Skeletal muscle cell (primary cell): ENCODE measurements around the gene EHBP1.

Experiments
- DNase-seq: peaks from one replicate; pipeline ENCODE4 v3.0.0-alpha.2; 2010; ENCODE audit warnings: low read depth
- H3K4me3 ChIP-seq: 2 replicates; pipeline ENCODE4 v1.5.1; 2011; ENCODE audit warnings: low read depth, mild to moderate bottlenecking, control low read depth, low read length, moderate library complexity

EHBP1 gene

DNA sequence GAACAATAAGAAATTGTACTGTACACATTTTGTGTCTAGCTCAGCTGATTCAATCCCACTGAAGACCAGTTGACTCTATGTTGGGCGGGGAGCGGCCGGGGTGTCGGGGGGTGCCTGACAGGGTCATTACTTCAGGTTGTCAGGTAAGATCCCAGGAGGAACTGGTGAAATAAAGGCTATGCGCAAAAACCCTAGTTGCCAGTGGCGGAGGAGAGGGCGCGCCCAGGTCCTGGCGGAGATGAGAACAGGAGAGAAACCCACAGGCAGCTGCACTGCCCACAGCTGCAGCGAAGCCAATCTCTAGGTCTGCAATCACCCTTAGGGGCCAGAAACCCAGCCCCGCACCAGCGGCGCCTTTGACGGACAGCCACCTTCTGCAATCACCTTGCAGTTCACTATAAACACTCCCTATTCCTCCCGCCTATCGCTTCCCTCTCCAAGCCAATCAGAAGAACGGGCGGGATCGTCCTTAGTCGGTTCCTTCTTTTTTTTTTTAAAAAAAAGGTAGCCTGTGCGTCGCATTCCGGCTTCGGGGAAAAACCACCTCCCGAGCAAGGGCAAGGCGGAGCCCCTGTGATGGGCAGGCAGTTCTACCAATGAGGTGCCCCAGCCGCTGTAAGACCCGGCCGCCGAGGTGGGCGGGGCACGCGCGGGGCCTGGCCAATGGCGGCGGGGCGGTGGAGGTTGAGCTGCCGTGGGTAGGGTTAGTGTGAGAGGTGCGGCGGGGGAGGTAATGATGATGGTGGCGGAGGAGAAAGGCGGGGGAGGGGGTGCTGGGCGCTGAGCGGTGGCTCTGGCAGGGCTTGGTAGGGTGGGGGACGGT, at the start of gene EHBP1:
Gene EHBP1 (plus strand): TSS at position 707 of the 823 bp plus-strand sequence. CDS start 1,479 bp downstream, outside the sequence.
- H3K4me3 ChIP-seq = peak within 1 kb of the TSS; percentile 78

DNA sequence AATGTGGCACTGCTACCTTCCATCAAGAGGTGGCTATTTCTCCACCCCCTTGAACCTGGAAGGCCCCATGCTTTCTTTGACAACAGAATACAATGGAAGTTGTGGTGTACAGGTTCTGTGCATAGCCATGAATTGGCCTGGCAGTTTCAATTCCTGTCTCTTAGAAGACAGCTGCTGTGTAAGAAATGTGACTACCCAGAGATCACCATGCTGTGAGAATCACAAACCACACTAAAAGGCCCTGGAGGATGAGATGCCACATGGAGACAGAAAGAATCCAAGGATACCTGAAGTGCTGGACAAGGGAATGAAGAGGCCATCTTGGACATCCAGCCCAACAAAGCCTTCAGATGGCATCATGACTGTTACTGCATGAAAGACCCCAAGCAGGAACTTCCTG, 47.7 kb upstream of the EHBP1 start:
- no peak overlapping the region for H3K4me3 ChIP-seq
- DNase-seq = no peak

More for the DNA sequence above, at the start of gene EHBP1:
- DNase-seq = peak; percentile 99

DNA sequence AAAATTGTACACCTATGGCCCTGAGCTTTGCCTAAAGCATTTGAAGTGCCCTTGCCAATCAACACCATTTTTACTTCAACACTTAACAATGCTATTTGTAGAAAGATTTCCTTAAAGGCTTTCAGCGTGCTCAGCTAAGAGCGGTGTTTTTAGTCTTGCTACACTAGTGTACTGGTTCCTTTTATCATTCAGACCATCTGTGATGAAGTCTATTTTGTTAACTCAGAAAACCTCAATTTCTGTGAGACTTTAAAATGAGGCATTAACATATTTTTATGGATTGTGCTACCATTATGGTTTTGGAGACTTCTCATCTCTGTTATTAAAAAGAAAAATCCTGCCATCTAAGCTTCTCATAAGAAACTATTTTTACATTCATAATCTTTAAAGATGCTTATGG, 46.6 kb upstream of the EHBP1 start:
- no peak overlapping the region for H3K4me3 ChIP-seq
- DNase-seq = no peak

DNA sequence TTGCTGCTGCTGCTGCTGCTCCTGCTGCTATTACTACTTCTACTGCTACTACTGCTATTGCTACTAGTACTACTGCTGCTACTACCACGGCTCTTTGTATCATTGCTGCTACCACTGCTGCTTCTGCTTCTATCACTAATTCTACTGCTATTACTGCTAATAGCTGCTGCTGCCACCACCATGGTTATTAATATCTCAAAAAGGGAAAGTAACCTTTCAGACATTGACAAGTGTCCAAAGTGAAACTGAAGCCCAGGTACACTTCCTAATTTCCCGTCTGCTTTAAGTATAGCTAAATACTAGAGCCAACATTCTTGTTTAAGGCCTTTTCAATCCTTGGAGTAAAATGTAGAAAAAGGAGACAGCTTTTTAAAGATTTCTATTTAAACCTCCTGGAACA, 45.4 kb upstream of the EHBP1 start:
- no peak overlapping the region for H3K4me3 ChIP-seq
- no peak for DNase-seq

DNA sequence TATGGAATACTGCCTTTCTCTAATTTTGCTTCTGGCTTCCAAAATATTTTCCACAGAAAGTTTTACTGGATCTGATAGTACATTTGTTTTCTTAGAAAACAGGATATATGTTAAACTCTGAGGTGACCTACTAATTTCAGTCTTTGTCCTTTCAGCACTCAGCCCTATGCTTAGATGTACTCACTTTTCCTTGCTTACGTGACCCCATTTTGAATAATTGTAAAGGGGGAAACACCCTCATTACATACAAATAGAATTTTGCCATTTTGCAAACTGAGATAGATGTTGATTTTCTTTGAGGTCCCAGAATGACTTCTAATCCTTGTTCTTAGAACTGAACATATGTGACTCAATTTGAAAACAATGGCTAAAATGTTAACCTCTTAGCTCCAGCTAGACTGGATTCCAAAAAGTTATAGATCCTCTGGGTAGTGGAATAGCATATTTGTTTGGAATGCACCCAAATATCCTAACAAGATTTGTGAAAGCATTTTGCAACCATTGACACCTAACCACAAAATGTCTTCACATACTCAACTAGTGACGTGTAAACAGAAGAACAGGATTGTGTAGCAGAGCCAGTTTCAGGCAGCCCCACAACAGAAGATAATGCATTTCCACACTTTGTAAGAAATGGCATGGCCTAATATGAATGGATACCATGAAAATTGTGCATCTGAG, 44.8 kb upstream of the EHBP1 start:
- H3K4me3 ChIP-seq = no peak overlapping the region
- DNase-seq = peak; percentile 97

DNA sequence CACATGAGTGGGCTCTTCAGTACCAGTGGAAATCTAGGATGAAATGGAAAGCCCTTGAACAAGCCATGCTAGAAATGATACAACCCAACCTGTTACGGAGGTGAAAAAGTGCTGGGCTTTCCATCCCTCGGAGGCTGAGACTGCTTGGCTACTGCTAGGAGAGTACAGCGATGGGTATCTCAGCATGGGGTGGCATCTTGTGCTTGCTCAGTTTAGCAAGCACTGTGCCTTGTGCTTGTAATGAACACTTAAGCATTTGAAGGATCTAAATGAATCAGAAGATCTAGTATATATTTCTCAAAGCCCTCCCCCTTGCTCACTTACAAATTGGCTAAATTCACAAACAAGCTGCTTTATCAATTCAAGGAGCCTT, 44.3 kb upstream of the EHBP1 start:
- no peak overlapping the region for H3K4me3 ChIP-seq
- DNase-seq = no peak

DNA sequence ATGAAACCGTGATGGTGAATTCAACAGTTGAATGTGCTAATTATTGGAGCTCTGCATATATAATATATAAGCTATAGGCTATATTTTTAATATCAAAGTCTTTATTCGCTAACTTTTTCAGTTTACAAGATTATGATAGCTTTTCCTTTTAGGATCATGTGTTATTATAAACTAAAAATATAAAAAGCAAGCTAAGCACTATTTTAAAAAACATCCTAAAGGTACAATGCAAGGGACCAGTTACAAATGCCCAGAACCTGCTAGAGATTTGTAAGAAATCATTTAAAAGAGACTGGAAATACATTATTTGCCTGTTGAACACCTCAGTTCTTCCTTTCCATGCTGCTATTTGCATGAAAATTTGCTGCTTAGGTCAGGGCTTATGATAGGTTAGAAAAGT, 43.4 kb upstream of the EHBP1 start:
- H3K4me3 ChIP-seq = no peak overlapping the region
- DNase-seq = no peak

DNA sequence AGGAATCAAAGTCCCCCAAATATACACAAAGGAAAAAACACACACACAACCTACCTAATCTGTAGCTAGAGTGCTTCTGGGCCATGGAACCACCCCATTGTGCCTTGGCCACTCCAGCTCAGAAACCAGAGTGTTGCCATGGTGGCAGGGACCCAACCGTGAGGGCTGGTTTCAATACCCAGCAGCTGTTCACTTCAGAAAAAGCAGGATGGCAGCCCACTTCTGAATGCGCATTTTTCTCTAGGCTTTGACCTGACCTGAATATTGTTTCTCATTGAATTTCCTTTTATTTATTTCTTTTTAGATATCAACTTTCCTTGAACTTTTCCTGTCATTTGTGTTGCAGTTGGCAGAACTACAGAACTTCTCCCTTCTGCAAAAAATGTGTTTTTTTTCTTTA, 43.0 kb upstream of the EHBP1 start:
- DNase-seq = no peak
- no peak overlapping the region for H3K4me3 ChIP-seq

DNA sequence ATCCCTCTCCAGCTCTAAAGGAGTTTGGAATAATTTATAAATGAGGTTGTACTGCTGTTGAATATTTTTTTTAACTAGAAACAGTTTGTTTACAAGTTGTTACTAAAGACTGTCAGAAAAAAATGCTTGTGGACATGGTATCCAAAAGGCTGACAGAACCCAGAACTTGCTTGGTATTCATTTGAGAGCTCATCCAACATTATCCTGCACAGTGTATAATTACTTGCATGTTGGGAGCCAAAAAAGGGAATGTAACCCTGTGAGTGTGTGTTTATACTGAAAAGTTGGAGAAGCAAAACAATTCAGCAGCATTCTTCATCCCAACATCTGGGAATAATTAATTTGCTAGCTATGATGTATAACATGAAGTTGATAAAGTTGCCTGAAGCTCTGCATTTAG, 42.1 kb upstream of the EHBP1 start:
- DNase-seq = peak; percentile 86
- no peak overlapping the region for H3K4me3 ChIP-seq

DNA sequence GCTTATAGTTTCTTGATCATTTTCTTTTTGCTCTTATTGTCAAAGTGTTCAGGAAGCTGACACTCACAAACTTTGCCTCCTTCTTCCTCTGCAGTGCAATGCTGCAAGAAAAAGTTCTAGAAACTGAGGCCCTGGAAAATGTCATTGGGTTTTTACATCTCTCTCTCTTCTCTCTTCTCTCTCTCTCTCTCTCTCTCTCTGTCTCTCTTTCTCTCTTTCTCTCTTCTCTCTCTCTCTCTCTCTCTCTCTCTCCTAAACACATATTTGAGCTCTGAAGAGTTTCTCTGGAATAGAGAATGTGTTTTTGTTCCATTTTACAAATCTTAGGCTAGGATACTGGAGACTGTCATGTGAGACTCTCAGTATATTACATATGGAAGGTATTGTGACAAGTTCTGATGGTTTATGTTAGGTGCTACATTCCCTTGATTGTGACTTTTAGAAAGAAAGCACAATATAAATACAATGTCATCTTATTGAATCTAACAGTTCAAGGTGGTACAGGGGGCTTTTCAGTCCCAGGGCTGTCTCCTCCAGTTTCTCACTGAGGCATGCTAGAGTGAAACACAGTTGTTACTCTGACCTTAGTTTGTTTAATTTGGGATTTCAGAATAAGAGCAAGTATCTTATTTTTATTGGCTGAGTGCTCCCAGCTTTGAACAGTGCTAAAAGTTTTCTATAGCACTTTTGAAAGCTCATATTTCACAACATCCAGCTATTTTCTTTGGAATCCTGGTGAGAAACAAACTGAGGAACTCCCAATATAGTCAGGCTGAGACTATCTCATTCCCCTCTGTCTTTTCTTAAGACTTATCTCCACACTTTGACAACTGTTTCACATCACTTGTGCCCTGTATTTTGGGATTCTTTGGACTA, 41.4 kb upstream of the EHBP1 start:
- peak; percentile 62 for DNase-seq
- no peak overlapping the region for H3K4me3 ChIP-seq

DNA sequence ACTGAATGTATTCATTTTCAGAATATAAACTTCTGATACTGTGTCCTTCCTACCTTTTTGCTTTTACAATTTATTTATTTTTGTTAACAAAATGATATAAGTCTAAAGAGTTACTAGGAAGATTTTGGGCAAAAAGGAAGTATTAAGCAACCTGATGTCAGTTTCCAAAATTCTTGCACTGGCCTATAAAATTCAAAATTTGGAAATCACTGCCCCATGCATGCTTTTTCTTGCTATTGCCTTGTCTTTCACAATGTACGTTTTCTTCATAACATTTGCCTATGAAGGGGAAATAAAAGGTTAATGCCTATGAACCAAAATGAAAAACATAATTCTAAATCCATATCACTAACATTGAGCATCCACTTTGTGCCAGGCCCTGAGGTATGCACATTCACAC, 40.1 kb upstream of the EHBP1 start:
- DNase-seq = no peak
- no peak overlapping the region for H3K4me3 ChIP-seq

DNA sequence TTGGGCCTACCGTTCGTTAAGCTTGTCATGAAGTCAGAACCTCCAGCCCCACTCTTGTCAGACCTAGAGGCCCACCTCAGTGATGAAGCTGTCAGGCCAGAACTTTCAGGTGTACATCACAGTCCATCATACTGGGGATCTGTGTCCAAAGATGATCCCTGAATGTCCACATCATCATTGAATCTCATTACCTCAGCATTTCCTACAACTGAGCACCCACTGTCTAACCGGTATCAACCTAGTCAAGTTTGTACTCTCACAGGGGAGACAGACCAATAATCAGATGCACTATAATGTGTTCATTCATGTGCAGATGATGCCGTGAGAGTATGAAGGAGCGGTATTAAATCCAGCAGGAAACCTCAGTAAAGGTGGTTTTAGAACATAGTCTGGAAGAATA, 36.3 kb upstream of the EHBP1 start:
- DNase-seq = no peak
- no peak overlapping the region for H3K4me3 ChIP-seq

DNA sequence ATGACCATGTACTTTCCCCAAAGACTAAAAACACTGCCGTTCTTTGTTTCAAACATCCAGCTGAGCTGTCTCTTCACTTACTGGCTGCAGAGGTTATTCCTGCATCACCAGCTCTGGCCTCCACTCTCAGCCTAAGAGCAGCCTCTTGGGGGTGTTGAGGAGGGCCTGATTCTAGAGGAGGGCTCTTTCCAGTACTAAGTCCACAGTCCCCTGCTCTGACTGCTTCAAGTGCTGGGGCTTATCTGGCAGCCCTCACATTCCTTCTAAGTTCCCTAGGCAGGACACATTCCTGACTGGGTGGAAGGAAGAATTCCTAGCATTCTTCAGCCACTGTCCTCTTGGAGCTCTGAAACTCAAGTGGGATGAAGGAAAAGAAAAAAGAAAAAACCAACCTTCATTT, 32.9 kb upstream of the EHBP1 start:
- H3K4me3 ChIP-seq = no peak overlapping the region
- no peak for DNase-seq

DNA sequence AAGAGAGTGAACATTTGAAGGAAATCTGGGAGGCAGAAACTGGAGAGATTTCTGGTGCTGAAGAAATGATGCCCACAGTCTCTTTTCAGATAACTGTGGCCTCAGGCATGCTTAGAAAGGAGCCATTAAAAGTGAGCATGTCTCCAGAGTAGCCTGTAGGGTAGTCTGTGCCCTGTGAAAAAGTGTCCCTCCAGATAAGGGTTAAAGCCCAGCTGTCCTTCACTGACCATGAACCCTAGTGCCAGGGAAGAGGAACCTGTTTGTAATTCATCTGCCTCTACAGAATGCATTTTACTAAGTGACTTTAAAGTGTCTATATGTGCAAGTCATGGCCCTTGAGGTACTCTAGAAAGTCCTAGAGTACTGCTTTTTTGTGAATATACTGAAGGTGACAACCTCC, 30.5 kb upstream of the EHBP1 start:
- no peak overlapping the region for H3K4me3 ChIP-seq
- DNase-seq = no peak

DNA sequence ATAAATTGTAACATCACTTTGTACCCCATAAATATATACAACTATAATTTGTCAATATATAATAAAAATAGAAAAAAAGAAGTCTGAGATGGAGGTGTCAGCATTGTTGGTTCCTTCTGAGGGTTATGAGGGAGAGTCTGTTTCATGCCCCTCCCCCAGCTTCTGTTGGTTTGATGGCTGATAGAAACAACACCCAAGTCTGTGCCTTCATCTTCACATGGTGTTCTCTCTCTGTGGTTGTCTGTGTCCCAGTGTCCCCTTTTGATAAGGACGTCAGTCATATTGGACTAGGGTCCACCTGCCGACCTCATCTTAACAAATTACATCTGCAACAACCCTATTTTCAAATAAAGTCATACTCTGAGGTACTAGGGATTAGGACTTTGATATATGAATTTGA, 20.3 kb upstream of the EHBP1 start:
- no peak for DNase-seq
- H3K4me3 ChIP-seq = no peak overlapping the region

DNA sequence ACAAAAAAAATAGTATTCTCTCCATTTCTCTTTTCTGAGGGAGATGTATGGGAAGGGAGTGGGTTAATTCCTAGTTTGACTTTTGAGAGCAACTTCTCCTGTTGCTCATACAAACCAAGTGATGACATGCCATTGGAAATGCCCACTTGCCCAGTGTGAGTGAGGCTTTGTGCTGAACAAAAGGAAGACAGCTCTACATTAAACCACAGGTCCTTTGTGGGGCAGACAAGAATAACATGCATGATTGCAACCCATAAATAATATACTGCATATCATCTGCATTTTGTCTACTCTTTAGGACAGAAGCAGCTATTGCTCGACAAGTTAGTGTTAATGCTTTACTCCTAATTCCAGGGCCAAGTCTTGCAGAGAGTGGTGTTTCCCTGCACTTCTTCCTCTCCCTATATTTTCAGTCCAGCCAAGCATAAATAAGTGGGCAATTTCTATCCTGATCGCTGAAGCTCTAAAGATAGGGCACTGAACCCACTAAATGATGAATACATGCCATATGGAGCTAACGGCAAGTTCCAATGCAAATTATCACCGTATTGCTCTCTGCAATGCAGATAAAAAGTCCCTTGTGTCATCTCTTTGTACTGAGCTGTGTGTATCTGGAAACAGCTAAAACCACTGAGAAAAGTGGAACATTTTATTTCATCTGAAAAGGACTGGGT, 19.4 kb upstream of the EHBP1 start:
- DNase-seq = no peak
- H3K4me3 ChIP-seq = no peak overlapping the region

DNA sequence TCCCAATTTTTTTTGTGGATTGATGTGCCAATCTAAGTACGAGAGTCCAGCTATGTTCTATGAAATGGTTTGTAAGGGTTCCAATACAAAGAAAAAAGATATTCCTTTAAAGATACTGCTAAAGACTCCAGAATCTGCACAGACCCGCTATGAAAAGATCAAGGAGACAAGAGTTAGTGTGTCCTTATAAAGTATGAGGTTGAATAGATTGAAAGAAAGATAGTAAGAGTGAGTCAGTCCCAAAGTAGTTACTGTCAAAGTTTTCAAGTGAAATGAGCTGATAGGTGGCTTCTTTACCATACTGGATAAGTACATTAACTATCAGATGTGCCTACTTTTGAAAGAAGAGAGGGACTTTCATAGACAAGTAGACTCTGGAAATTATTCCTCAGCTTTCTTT, 17.9 kb upstream of the EHBP1 start:
- H3K4me3 ChIP-seq = no peak overlapping the region
- no peak for DNase-seq

DNA sequence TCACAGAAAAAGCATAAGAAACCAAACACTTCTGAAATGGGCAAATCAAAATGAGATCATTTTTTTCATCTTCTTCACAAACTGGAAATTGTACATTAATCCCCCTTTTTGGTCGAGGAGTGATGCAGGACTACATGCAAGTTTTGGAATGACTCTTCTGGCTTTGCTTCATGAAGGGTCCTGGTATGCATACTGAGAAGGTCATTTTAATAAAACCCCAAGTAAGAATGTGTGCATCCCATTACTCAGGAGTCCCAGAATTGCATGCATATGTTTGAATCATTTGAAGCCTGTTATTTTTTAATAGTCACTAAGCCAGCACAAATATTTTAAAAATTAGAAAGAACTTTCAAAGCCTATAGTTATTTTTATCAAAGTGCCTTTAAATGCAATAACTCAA, 16.7 kb upstream of the EHBP1 start:
- no peak overlapping the region for H3K4me3 ChIP-seq
- DNase-seq = no peak

DNA sequence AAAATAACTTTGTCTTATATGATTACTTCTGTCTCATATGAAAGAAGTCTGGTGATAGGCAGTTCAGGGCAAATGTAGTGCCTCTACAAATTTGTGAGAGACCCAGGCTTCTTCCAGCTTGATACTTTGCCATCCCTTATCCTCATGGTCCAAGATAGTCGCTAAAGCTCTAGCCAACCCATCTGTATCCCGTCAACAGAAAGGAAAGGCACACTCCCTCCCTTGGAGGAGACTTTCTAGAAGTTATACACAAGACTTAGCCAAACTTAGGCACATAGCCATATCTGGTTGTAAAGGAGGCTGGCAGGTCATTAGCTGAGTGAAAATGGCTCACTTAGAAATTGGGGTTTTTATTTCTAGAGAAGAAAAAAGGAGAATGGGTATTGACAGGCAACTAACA, 14.3 kb upstream of the EHBP1 start:
- DNase-seq = no peak
- no peak overlapping the region for H3K4me3 ChIP-seq

DNA sequence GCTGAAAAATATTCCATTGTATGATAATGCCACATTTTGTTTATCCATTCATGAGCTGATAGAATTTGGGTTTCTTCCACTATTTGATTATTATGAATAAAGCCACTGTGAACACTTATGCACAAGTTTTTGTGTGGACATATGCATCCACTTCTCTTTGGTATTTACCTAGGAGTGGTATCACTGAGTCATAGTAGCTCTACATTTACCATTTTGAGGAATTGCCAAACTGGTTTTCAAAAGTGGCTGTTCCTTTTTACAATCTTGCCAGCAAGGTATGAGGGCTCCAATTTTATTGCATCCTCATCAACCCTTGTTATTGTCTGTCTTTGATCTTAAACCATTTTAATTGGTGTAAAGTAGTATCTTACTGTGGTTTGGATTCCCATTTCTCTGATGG, 13.3 kb upstream of the EHBP1 start:
- DNase-seq = no peak

More for the DNA sequence above, 13.3 kb upstream of the EHBP1 start:
- no peak overlapping the region for H3K4me3 ChIP-seq
